ENCODE results near the gene PDCD2. TPM values are rescaled to one million over a fixed set of nuclear protein-coding genes. Genes with fewer than 3 reads are reported as not detected.
"Not testable (repeated sequence)": the region's sequence is repeated elsewhere in the genome, so short reads cannot be mapped to it uniquely, and the experiment has no call there.

The PDCD2 gene
- total and polyA plus RNA-seq, 3 experiments from 2014 or later, result 115 to 158 (median 155) TPM

DNA sequence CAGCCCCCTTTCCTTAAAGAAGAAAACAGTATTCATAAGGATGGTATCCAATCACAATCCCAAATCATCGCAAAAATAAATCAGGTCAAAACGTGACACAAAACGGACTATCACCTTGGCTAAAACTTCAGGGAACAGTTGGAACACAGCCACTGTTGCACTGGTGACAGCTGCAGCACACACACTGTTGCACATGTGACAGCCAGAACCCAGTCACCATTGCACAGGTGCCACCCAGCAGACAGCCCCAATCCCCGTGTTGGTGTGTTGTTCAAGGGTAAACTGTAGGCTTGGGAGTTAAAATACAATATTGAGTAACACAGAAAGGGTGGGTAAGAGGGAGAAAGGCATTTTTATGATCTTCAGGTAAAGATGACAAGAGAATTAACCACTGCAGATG lies 47.1 kb downstream of the PDCD2 start:
- no peak overlapping the region for H3K4me3 Mint-ChIP-seq
- POLR2A ChIA-PET, result no interaction called here
- peaks cover 15 to 93% (median 31%) of the 10 kb centered on the region in 3 donors for H3K36me3 Mint-ChIP-seq
- no peaks in the 10 kb centered on the region for H3K9me3 ChIP-seq (ENCODE audit: low read length)
- DNase-seq, result no peak
- H3K27me3 ChIP-seq (ENCODE audit: insufficient read depth, low read length, poor library complexity, severe bottlenecking), result no peaks in the 10 kb centered on the region
- H3K9me3 Mint-ChIP-seq, result no peaks in the 10 kb centered on the region
- H3K36me3 ChIP-seq (ENCODE audit: insufficient read depth, low read length), result peaks cover 81% of the 10 kb centered on the region
- H3K27ac Mint-ChIP-seq, result peak overlapping the region in 1 of 8 donors; percentile 13
- H3K4me3 ChIP-seq (ENCODE audit: low read length), result no peak overlapping the region
- H3K4me1 ChIP-seq (ENCODE audit: insufficient read depth, low read length), result no peaks in the 10 kb centered on the region
- H3K27me3 Mint-ChIP-seq, result no peaks in the 10 kb centered on the region
- H3K27ac ChIP-seq (ENCODE audit: low read depth, low read length), result no peak overlapping the region
- H3K4me1 Mint-ChIP-seq, result peaks cover 22 to 27% (median 24%) of the 10 kb centered on the region in 3 donors
- CTCF ChIA-PET, result interaction anchor here (1.4 kb wide), 1 partner anchor 17 kb away, joined by 3 read pairs; the partner anchor contains the start of gene TBP

DNA sequence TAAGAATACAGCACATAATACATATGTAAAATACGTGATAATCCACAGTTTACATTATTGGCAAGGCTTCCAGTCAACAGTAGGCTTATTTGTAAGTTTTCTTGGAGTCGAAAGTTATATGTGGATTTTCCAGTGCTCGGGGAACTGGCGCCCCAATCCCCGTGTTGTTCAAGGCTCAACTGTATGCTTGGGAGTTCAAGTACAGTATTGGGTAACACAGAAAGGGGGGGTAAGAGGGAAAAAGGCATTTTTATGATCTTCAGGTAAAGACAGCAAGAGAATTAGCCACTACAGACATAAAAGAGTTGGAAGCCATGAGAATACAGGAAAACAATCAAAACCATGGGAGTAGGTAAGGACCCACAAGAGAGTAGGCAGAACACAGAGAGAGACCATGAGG lies 47.8 kb downstream of the PDCD2 start:
- no peaks in the 10 kb centered on the region for H3K9me3 Mint-ChIP-seq
- no peak for DNase-seq
- Histone ChIP-seq H3K9me3 (ENCODE audit: low read length) (no peaks in the 10 kb centered on the region), H3K4me3 (ENCODE audit: low read length) (no peak overlapping the region), H3K27ac (ENCODE audit: low read depth, low read length) (no peak overlapping the region), H3K27me3 (ENCODE audit: insufficient read depth, low read length, poor library complexity, severe bottlenecking) (no peaks in the 10 kb centered on the region), H3K36me3 (ENCODE audit: insufficient read depth, low read length) (peaks cover 75% of the 10 kb centered on the region), H3K4me1 (ENCODE audit: insufficient read depth, low read length) (no peaks in the 10 kb centered on the region)
- H3K27me3 Mint-ChIP-seq, result no peaks in the 10 kb centered on the region
- H3K36me3 Mint-ChIP-seq, result peaks cover 15 to 90% (median 31%) of the 10 kb centered on the region in 3 donors
- peaks cover 22 to 24% (median 24%) of the 10 kb centered on the region in 3 donors for H3K4me1 Mint-ChIP-seq
- ChIA-PET CTCF (interaction anchor here (1.4 kb wide), 1 partner anchor 18 kb away, joined by 3 read pairs; the partner anchor contains the start of gene TBP), POLR2A (no interaction called here)
- no peak overlapping the region for H3K4me3 Mint-ChIP-seq
- H3K27ac Mint-ChIP-seq, result peak overlapping the region in 1 of 8 donors; percentile 74

DNA sequence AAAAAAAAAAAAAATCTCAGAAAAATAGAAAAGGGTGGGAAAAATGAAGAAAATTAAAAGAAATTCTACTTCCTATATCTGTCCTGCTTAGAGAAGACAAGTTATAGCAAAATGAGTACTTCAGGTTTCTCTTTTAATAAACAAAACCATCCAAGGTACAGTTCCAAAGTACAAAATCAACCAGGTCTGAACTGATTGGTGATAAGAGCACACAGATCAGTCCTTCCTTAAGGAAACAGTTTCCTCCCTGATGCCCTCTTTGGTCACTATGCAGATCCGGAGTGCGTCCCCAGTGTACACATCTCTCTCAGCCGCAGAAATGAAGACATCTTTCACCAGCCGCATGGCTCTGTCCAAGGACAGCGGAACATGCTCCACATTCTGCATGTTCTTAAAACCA lies 49.4 kb downstream of the PDCD2 start:
- Mint-ChIP-seq H3K27me3 (peaks cover 0 to 1% of the 10 kb centered on the region in 2 donors), H3K36me3 (peaks cover 15 to 75% (median 27%) of the 10 kb centered on the region in 3 donors), H3K27ac (no peak overlapping the region), H3K4me1 (peaks cover 9 to 10% (median 9%) of the 10 kb centered on the region in 3 donors), H3K4me3 (no peak overlapping the region), H3K9me3 (no peaks in the 10 kb centered on the region)
- ChIA-PET POLR2A (no interaction called here), CTCF (no interaction called here)
- H3K27ac ChIP-seq (ENCODE audit: low read depth, low read length), result no peak overlapping the region
- H3K9me3 ChIP-seq (ENCODE audit: low read length), result no peaks in the 10 kb centered on the region
- peaks cover 59% of the 10 kb centered on the region for H3K36me3 ChIP-seq (ENCODE audit: insufficient read depth, low read length)
- no peak overlapping the region for H3K4me3 ChIP-seq (ENCODE audit: low read length)
- no peaks in the 10 kb centered on the region for H3K4me1 ChIP-seq (ENCODE audit: insufficient read depth, low read length)
- DNase-seq, result no peak
- no peaks in the 10 kb centered on the region for H3K27me3 ChIP-seq (ENCODE audit: insufficient read depth, low read length, poor library complexity, severe bottlenecking)

DNA sequence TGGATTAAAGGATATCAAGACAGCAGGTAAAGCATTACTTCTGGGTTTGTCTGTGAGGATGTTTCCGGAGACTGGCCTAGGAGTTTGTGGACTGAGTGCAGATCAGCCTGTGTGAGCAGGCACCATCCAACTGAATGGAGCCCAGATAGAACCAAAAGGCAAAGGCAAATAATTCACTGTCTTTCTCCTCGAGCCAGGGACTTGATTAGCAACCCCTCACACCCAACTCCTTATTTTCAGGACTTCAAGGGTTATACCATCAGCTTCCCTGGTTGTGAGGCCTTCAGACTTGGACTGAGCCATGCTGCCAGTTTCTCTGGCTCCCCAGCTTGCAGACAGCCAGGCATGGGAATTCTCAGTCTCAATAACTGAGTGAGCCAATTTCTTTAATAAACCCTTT lies 50.6 kb downstream of the PDCD2 start:
- Mint-ChIP-seq H3K4me3 (no peak overlapping the region), H3K36me3 (peaks cover 15 to 63% (median 27%) of the 10 kb centered on the region in 3 donors), H3K9me3 (no peaks in the 10 kb centered on the region), H3K27me3 (peaks cover 0 to 1% of the 10 kb centered on the region in 2 donors), H3K4me1 (peaks cover 0 to 3% (median 0%) of the 10 kb centered on the region in 3 donors), H3K27ac (peak overlapping the region in 3 of 8 donors; percentile 13 to 52 (median 43))
- Histone ChIP-seq H3K4me3 (ENCODE audit: low read length) (no peak overlapping the region), H3K9me3 (ENCODE audit: low read length) (no peaks in the 10 kb centered on the region), H3K27ac (ENCODE audit: low read depth, low read length) (no peak overlapping the region), H3K36me3 (ENCODE audit: insufficient read depth, low read length) (peaks cover 48% of the 10 kb centered on the region), H3K27me3 (ENCODE audit: insufficient read depth, low read length, poor library complexity, severe bottlenecking) (no peaks in the 10 kb centered on the region), H3K4me1 (ENCODE audit: insufficient read depth, low read length) (no peaks in the 10 kb centered on the region)
- ChIA-PET POLR2A (no interaction called here), CTCF (interaction anchor here (1.1 kb wide), 1 partner anchor 702 kb away, joined by 3 read pairs; no protein-coding TSS in a partner anchor)
- no peak for DNase-seq

DNA sequence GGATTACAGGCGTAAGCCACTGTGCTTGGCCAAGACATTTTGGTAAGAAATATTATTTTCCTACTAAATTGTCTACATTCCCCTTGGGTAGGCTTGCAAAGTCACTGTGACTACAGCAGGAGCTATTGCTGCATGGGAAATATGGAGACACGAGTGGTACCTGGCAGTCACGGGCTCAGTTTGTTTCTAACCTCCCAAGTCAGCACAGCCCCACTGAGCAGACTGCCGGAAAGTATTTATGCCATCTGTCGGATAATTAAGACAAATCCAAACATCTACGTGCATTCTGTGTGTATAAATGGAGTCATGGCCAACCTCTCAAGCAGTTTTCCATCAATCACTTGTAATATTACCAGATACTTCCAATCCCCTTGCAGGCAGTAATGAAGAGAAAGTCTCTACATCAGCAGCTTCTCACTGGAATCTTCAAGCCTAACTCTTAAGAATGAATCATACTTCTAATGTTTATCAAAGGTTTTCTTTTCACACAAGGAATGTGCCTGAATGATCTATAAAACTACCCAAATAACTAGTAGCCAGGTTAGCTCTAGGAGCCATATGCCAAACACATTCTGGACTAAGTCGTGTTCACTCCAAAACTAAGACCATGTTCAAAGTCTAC lies 51.5 kb downstream of the PDCD2 start:
- ChIA-PET POLR2A (no interaction called here), CTCF (interaction anchor here (0.7 to 1.3 kb wide), 2 partner anchors 323 to 743 kb away, joined by 3 read pairs; no protein-coding TSS in a partner anchor)

DNA sequence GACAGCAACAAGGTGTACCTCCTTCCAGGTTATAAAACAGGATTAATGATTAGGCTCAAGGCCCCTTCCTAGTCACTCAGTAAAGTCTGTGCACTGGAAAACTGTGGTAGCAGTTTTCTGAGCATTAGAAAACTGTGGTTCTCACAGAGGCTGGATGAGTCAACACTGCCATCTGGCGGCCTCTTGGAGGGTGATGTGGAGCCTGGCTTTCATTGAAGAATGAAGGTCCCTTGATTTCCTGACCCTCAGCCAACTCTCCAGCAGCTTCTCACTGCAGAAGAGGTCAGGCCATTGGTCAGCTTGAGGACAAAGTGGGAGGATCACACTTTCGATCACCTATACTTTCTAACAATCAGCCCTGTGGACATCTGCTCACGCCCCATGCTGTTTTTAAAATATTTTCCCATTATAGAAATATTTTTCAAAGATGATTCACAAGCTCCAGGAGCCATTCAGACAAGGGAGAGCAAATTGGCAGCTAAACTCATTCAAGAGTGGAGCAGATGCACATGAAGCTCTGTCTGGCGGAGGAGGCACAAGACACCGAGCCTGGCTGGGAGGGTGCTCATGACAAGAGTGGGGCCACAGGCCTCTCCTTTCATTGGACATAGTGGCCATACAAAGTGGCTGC lies 54.5 kb downstream of the PDCD2 start:
- Histone ChIP-seq H3K4me3 (ENCODE audit: low read length) (no peak overlapping the region), H3K9me3 (ENCODE audit: low read length) (no peaks in the 10 kb centered on the region), H3K27me3 (ENCODE audit: insufficient read depth, low read length, poor library complexity, severe bottlenecking) (no peaks in the 10 kb centered on the region), H3K36me3 (ENCODE audit: insufficient read depth, low read length) (peaks cover 12% of the 10 kb centered on the region), H3K27ac (ENCODE audit: low read depth, low read length) (no peak overlapping the region), H3K4me1 (ENCODE audit: insufficient read depth, low read length) (no peaks in the 10 kb centered on the region)
- H3K9me3 Mint-ChIP-seq, result no peaks in the 10 kb centered on the region
- peak overlapping the region in 1 of 7 donors; percentile 13 for H3K4me3 Mint-ChIP-seq
- H3K27ac Mint-ChIP-seq, result peak overlapping the region in 2 of 8 donors; percentile 42 to 72
- ChIA-PET POLR2A (no interaction called here), CTCF (interaction anchor here (0.8 to 3.1 kb wide), 14 partner anchors 9 to 1637 kb away, joined by 3 to 13 read pairs (median 4); partner anchors contain the start of gene TBP)
- peaks cover 0 to 1% of the 10 kb centered on the region in 2 donors for H3K27me3 Mint-ChIP-seq
- peak; percentile 38 to 73 (median 49) for DNase-seq
- peaks cover 5 to 27% (median 9%) of the 10 kb centered on the region in 3 donors for H3K36me3 Mint-ChIP-seq
- H3K4me1 Mint-ChIP-seq, result no peaks in the 10 kb centered on the region

More for the DNA sequence above, 51.5 kb downstream of the PDCD2 start:
- Histone ChIP-seq H3K4me1 (ENCODE audit: insufficient read depth, low read length) (no peaks in the 10 kb centered on the region), H3K27ac (ENCODE audit: low read depth, low read length) (no peak overlapping the region), H3K36me3 (ENCODE audit: insufficient read depth, low read length) (peaks cover 43% of the 10 kb centered on the region), H3K4me3 (ENCODE audit: low read length) (no peak overlapping the region), H3K27me3 (ENCODE audit: insufficient read depth, low read length, poor library complexity, severe bottlenecking) (no peaks in the 10 kb centered on the region), H3K9me3 (ENCODE audit: low read length) (no peaks in the 10 kb centered on the region)
- DNase-seq, result no peak
- Mint-ChIP-seq H3K9me3 (no peaks in the 10 kb centered on the region), H3K4me1 (no peaks in the 10 kb centered on the region), H3K36me3 (peaks cover 15 to 57% (median 25%) of the 10 kb centered on the region in 3 donors), H3K27me3 (peaks cover 0 to 1% of the 10 kb centered on the region in 2 donors), H3K27ac (no peak overlapping the region), H3K4me3 (no peak overlapping the region)

DNA sequence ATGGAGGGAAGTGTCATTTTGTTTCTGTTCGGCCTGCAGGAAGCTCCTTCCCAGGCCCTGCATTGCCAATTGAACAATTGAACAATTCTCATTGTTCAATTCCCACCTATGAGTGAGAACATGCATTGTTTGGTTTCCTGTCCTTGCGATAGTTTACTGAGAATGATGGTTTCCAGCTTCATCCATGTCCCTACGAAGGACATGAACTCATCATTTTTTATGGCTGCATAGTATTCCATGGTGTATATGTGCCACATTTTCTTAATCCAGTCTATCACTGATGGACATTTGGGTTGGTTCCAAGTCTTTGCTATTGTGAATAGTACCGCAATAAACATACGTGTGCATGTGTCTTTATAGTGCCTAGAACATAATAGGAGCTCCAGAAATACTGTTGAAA lies 56.4 kb downstream of the PDCD2 start:
- H3K27me3 Mint-ChIP-seq; POLR2A ChIA-PET; H3K36me3 ChIP-seq (ENCODE audit: insufficient read depth, low read length); H3K4me1 Mint-ChIP-seq; H3K9me3 ChIP-seq (ENCODE audit: low read length); H3K27me3 ChIP-seq (ENCODE audit: insufficient read depth, low read length, poor library complexity, severe bottlenecking); H3K27ac Mint-ChIP-seq; H3K36me3 Mint-ChIP-seq; H3K4me3 ChIP-seq (ENCODE audit: low read length); H3K4me3 Mint-ChIP-seq; DNase-seq; H3K4me1 ChIP-seq (ENCODE audit: insufficient read depth, low read length); H3K27ac ChIP-seq (ENCODE audit: low read depth, low read length); H3K9me3 Mint-ChIP-seq: not testable (repeated sequence)
- CTCF ChIA-PET, result interaction anchor here (1.0 to 1.8 kb wide), 4 partner anchors 10 to 738 kb away, joined by 3 to 6 read pairs (median 4); no protein-coding TSS in a partner anchor

DNA sequence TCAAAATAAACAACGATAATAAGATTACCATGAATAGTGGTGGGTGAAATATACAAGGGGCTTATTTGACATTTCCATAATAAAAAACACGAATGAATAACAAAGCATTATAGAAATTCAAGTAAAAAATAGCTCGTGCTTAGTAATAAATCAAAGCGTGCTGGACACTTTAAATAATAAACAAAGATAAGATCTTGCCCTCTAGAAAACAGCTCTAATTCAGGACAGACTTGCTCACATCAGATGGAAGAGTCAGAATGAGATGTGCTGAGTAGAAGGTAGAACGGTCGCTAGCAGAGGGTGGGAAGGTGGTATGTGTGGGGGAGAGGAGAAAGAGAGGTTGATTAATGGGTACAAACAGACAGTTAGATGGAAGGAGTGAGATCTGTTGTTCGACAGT lies 58.6 kb downstream of the PDCD2 start:
- CTCF ChIA-PET, result interaction anchor here (0.6 to 0.9 kb wide), 4 partner anchors 9 to 736 kb away, joined by 3 to 6 read pairs (median 3); no protein-coding TSS in a partner anchor
- no peak overlapping the region for H3K4me3 ChIP-seq (ENCODE audit: low read length)

More for the DNA sequence above, 58.6 kb downstream of the PDCD2 start:
- DNase-seq, result no peak
- H3K4me1 ChIP-seq (ENCODE audit: insufficient read depth, low read length), result no peaks in the 10 kb centered on the region
- H3K9me3 Mint-ChIP-seq, result no peaks in the 10 kb centered on the region
- no peak overlapping the region for H3K27ac ChIP-seq (ENCODE audit: low read depth, low read length)
- peaks cover 3 to 6% of the 10 kb centered on the region in 2 donors for H3K27me3 Mint-ChIP-seq
- no peaks in the 10 kb centered on the region for H3K36me3 Mint-ChIP-seq
- no peaks in the 10 kb centered on the region for H3K36me3 ChIP-seq (ENCODE audit: insufficient read depth, low read length)
- H3K9me3 ChIP-seq (ENCODE audit: low read length), result no peaks in the 10 kb centered on the region
- H3K27ac Mint-ChIP-seq, result no peak overlapping the region
- H3K4me3 Mint-ChIP-seq, result no peak overlapping the region
- peaks cover 0 to 7% (median 5%) of the 10 kb centered on the region in 3 donors for H3K4me1 Mint-ChIP-seq
- H3K27me3 ChIP-seq (ENCODE audit: insufficient read depth, low read length, poor library complexity, severe bottlenecking), result no peaks in the 10 kb centered on the region
- POLR2A ChIA-PET, result no interaction called here

Measured in CD8-positive, alpha-beta memory T cell (primary cell).